AG08395 (cell line): ENCODE measurements around the gene KRT3.

ENCODE experiments used
- DNase-seq: peaks from one replicate; pipeline ENCODE4 v3.0.0; 2012; ENCODE audit warnings: mixed read lengths, low spot score

KRT3 gene

DNA sequence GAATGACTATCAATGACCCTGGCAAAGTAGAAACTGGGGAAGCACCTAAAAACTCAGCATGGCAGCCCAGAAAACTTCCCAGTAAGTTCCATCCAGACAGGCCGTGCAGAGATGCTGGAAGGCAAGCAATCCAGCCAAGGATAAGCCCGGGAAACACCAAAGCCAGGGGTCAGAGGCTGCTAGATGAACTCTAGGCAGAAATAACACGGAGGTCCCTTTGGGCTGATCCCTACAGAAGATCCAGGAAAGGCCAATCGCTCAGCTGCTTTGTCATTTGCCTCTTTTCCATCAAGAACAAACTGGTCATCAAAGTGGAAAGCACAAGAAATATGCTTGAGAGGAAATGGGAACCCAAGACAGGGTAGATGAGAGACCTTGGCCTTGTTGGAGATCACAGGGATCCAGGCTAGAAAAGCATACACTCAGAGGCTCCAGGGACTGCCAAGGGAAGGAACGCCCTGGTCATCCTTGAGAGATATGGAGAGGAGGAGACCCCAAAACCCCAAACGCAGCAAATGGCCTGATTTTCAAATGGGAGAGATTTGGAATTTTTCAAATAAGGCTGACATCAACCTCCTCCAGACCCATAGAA is 31.7 kb upstream of the KRT3 start:
- DNase-seq: no peak

- DNase-seq: no peak
Observed at GRCh38 chr12:52826611-52827498, 30.9 kb upstream of the KRT3 start.

- DNase-seq: no peak
Observed at GRCh38 chr12:52825961-52826360, 30.0 kb upstream of the KRT3 start.

- no peak for DNase-seq
Observed at GRCh38 chr12:52824741-52825410, 29.0 kb upstream of the KRT3 start.

DNA sequence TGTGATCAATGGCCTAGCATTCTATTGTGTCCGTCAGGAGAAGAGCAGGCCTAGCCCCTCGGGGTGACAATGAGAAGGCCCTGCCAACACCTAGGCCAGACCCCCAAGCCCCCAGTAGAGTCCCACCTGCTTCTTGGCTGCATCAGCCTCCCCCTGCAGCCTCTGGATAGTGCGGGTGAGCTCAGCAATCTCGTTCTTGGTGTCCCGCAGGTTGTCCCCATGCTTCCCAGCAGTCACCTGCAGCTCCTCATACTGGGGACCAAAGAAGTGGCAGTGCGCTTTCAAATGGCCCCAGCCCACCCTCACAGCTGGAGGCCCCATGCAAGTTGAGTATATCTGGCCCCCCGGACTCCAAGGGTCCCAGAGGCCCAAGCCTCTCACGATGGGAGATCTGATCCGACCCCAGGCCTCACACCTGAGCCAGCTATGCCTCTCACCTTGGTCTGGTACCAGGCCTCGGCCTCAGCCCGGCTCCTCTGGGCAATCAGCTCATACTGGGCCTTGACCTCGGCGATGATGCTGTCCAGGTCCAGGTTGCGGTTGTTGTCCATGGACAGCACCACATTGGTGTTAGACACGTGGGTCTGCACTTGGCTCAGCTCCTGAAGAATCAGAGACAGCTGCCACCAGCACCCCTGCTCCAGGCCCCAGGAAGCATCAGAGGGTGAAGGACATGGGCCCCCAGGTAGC is 28.0 kb upstream of the KRT3 start:
- DNase-seq: no peak

- DNase-seq: no peak
Observed at GRCh38 chr12:52822771-52823510, 27.0 kb upstream of the KRT3 start.

- DNase-seq: no peak
Observed at GRCh38 chr12:52821826-52822660, 26.1 kb upstream of the KRT3 start.

DNA sequence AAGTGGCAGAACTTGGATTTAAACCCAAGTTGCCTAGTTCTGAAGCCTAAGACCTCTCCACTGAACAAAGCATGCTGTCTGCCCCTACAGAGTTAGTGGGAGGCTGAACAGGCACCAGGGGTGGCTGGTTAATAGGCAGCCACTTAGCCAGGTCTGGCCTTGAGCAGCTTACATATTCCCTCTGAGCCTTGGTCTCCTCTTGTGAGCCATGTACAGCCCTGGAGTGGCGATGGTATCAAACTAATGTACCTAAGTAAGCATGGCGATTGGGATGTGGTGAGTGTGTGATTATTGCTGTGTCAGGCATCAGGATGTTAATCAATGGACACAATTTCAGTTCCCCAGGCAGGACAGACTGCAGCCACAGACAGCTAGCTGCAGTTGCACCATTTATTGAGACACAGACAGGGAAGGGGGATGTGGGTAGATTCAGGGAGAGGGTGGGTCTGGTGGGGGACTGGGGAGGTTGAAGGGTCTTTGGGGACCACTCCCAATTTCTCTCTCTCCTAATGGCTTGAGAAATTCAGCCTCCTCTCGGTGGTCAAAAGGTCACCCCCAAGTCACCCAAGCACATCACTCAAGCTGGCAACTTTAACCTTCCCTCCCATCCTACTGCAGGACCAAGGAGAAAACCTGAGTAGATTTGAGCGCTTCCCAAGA is 25.3 kb upstream of the KRT3 start:
- no peak for DNase-seq

DNA sequence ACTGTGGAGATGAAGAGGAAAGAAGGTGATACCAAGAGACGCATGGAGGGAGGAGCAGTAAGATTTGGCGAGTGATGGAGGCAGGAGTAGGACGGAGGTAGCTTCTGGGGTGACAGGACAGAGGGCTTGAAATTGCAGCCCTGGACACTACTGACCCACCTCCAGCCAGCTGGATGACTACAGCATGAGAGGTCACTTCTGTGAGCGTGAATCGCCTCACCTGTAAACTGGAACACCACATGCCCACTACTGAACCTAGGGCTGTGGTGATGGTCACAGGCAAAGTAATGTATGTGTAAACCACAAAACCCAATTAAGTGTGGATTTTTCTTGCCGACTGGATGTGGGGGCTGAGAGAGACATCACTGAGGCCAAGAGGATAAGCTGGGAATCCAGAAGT is 24.6 kb upstream of the KRT3 start:
- DNase-seq: no peak

DNA sequence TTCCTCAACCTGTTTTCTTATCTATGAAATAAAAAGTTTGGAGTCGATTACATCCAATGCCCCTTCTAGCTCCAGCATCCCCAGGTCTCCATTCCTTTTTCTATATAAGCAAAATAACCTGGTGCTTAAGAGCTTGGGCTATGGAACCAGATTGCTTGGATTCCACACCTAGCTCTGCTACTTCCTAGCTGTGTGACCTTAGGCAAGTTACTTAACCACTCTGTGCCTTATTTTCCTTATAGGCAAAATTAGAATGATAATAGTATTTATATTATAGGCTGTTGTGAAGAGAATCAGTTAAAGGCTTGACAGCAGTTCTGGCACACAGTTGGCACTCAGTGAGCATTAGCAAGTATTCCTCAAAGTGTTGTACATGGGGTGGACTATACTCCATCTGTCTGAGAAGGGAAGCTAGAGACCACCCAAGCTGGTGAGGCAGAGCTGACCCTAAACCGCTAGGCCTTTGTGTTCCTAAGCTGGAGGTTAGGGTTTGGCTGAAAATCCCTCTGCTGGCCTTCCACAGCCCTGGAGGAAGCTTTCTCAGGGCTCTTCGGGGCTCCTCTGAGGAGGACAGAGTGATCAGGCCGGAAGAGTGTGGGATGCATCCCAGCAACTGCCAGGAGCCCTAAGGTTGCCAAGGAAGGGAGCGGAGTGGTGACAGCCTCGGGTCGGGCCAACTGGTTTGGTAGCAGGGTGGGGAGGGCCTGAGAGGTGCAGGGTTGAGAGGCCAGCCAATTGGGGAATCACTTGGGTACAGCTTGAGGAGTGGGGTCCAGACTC is 24.0 kb upstream of the KRT3 start:
- no peak for DNase-seq

DNA sequence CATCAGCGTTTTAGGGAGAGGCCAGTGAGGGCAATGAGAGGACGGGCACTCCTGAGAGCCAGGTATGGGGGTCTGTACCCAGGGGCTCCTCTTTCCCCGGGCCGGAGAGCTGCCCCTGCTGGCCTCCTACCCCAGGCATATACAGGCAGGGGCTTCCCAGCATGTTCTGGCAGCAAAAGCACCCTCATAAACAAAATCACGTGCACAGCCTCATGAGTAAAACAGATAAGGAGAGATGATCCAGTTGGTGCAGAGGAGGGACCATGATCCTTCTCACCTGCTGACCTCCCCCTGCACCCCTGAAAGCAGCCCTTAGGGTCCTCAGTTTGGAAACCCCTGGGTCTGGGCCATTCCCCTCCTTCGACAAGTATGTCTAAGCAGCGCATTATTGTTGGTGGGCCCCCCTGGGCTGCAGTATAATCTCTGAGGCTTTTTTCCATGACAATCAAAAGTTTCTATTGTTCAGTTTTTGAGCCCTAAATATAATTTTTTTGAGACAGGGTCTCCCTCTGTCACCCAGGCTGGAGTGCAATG is 23.0 kb upstream of the KRT3 start:
- DNase-seq: no peak

DNA sequence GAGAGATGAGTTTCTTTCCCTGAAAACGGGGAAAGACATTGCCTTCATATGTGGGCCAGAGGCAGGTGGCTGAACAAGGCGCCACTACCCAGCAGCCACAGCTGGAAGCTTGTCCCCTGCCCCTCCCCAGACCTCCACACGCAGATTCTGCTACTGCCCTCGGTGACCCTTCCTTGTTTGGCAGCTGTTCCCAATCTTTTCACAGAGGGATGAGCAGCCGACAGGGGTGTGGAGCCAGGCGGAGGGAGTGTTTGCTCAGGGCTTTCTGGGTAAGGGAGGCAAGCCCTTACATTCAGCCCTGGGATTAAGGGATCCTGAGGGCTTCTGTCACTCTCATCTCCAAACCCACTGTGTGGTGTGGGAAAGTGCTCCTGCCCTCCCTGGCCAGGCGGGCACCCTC is 22.5 kb upstream of the KRT3 start:
- DNase-seq: no peak

GRCh38 chr12:52817699-52818238 is 21.9 kb upstream of the KRT3 start:
- no peak for DNase-seq

DNA sequence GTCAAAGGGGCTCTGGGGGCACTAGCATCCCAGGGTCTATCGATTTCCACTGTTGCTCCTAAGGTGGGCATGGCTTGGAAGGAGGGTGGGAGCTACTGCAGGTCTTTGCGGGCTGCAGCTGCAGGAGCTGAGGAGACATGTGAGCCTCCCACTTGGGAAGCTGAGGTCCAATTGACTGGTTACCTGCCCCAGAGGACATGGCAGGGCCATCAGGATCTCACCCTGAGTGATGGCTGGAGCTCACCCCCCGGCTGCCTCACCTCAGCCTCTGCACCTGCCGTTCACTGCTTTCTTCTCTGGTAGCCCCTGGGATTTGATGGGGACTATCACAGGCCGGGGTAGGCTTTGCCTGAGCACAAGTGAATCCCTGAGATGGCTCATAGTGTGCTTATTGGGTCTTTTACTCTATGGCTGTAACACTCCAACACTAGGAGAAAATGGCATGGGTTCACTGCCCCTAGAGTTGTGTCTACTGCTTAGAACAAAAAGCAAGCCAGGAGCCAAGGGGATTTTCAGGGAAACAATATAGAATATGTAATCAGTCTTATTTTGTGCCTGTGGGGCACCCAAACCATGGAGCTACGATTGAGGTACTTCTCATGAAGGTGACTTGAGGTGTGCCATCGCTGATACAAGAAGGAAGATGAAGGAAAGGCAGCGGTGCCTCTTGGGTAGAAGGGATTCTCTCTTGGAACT is 21.2 kb upstream of the KRT3 start:
- DNase-seq: no peak

DNA sequence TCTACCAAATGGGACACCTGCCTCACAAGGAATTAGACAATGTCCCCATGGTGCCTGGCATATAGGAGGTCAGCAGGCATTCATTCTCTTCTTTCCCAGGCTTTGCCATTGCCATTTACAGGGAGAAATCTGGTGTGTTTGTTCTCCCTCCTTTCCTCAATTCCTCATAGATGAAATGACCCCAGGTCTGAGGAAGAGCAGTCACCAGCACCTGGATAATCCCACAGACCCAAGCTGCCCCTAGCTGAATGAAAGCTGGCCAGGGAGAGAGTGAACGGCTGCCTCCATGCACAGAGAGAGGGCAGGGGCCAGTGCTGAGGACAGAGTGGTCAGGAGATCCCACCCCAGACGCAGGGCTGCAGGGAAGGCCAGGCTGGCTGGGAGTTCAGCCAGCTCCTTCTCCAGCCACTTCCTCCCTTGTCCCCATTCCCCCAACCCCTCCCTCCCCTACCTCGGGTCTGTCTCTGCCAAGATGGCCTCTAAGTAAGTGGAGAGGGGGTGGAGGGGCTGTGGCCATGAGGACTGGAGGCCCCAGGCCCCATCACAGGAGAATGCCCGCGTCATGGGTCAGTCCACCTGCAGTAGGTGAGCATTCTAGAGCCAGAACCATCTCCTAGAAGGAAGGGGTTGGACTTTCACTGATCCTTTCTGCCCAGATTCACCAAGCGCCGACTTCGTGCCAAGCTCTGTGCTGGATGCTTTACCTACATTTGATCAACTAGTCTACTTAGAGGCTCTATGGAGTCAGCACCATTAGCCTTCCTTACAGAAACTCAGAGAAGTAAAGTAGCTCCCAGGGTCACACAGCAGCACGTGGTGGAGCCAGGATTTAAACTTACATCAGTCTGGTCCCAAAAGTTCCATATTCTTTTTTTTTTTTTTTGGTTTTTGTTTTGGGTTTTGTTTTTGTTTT is 20.0 kb upstream of the KRT3 start:
- DNase-seq: no peak

- no peak for DNase-seq
Observed at GRCh38 chr12:52815161-52815560, 19.2 kb upstream of the KRT3 start.

- no peak for DNase-seq
Observed at GRCh38 chr12:52814710-52815155, 18.8 kb upstream of the KRT3 start.
